Prostate gland (tissue), 2 donors: ENCODE results near the gene LRRC10B. TPM values are rescaled to one million over a fixed set of nuclear protein-coding genes. Genes with fewer than 3 reads are reported as not detected.
A peak's percentile ranks its signal among the peaks of the same experiment; 100 is the strongest.

ENCODE experiments used
- DNase-seq: peaks from one replicate; pipeline ENCODE4 v3.0.0-alpha.2; 2019; ENCODE audit warnings: low spot score
- H3K27ac ChIP-seq, 2 donors: fragments of 200-600 bp; sonication (generic); 2 replicates each; pipeline ENCODE4 v1.5.1; 2017 to 2019
- H3K27me3 ChIP-seq: fragments of 200-600 bp; sonication (generic); replicated peaks from 2 replicates; pipeline ENCODE4 v1.5.1; 2019; ENCODE audit not compliant: insufficient read depth
- H3K36me3 ChIP-seq, 2 donors: fragments of 200-600 bp; sonication (generic); 1 replicate in 1 of 2; 2 replicates in 1 of 2; pipeline versions ENCODE4 v1.5.1 to v1.8.1; 2017 to 2019
- H3K4me1 ChIP-seq: fragments of 200-600 bp; sonication (generic); replicated peaks from 2 replicates; pipeline ENCODE4 v1.5.1; 2019
- H3K4me3 ChIP-seq, 2 donors: fragments of 200-600 bp; sonication (generic); 2 replicates each; pipeline ENCODE4 v1.5.1; 2017 to 2019
- H3K9me3 ChIP-seq: fragments of 200-600 bp; sonication (generic); 2 replicates; pipeline ENCODE4 v1.5.1; 2017
- POLR2A ChIP-seq: fragments of 450-650 bp; IDR thresholded peaks from one replicate; pipeline ENCODE4 v1.6.1; 2016; ENCODE audit warnings: antibody characterized with exemption, mild to moderate bottlenecking
- POLR2AphosphoS5 ChIP-seq: sonication (generic); formaldehyde crosslinking; IDR thresholded peaks from one replicate; pipeline ENCODE4 v1.6.1; 2017; ENCODE audit warnings: antibody characterized with exemption
- WGBS: methylation state at CpG from one replicate; pipeline ENCODE4 v1.1.5; 2018; 5-methylcytosine and 5-hydroxymethylcytosine counted together
- intact Hi-C: fragments of 100-400 bp; cut with DNase I; formaldehyde crosslinking; loops from one replicate; pipeline ENCODE4 v1.14.2; 2022
- total RNA-seq, 2 donors: library from RNA; depleted of rRNA; stranded (reverse); fragments of >200 nt; gene quantifications; one replicate each; pipeline ENCODE4 v1.1.0, GENCODE V29; 2016
- TF ChIP-seq, protein P1 (sequence below), 4 experiments: fragments of 200-600 bp in 2 of 4; fragments of 450-650 bp in 2 of 4; sonication (generic) in 2 of 4; IDR thresholded peaks; 1 replicate in 3 of 4; 2 replicates in 1 of 4; pipeline ENCODE4 v1.5.1; 2016 to 2019; ENCODE audit warnings: antibody characterized with exemption in 4 of 4, mild to moderate bottlenecking in 2 of 4, moderate library complexity in 2 of 4

The LRRC10B gene
- total RNA-seq, 2 donors from 2014 or later: 0.09 to 1.2 TPM

DNA sequence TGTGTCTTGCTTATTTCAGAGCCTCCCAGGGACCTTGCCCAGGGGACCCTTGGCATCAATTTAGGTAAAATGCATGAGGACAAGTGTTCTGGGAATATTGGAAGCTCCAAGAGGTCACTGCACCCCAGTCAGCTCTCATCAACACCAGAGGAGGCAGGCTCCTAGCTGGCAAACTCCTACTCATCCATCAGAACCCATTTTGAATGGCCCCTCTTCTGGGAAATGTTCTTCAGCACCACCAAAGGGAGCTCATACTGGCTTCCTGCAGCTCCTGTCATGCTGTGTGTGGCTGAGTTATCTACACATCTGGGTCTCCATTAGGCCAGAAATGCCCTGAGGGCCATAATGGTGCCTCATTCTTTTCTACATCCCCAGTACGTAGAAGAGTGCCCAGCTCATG, 17.7 kb downstream of the LRRC10B start:
- Histone ChIP-seq H3K27me3 (no peaks in the 10 kb centered on the region), H3K4me3 (no peak overlapping the region), H3K36me3 (peaks cover 0 to 3% of the 10 kb centered on the region in 2 donors), H3K9me3 (no peaks in the 10 kb centered on the region), H3K27ac (no peak overlapping the region), H3K4me1 (no peaks in the 10 kb centered on the region)
- no peak for DNase-seq
- TF ChIP-seq POLR2A: no peak
- no peak for TF ChIP-seq POLR2AphosphoS5
- TF ChIP-seq, protein P1, sequence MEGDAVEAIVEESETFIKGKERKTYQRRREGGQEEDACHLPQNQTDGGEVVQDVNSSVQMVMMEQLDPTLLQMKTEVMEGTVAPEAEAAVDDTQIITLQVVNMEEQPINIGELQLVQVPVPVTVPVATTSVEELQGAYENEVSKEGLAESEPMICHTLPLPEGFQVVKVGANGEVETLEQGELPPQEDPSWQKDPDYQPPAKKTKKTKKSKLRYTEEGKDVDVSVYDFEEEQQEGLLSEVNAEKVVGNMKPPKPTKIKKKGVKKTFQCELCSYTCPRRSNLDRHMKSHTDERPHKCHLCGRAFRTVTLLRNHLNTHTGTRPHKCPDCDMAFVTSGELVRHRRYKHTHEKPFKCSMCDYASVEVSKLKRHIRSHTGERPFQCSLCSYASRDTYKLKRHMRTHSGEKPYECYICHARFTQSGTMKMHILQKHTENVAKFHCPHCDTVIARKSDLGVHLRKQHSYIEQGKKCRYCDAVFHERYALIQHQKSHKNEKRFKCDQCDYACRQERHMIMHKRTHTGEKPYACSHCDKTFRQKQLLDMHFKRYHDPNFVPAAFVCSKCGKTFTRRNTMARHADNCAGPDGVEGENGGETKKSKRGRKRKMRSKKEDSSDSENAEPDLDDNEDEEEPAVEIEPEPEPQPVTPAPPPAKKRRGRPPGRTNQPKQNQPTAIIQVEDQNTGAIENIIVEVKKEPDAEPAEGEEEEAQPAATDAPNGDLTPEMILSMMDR (IDR thresholded peaks at IDR 0.05): no peak
- 93% methylated on average over 1 of the region's 1 CpG for WGBS
- intact Hi-C loops: no loop called here

DNA sequence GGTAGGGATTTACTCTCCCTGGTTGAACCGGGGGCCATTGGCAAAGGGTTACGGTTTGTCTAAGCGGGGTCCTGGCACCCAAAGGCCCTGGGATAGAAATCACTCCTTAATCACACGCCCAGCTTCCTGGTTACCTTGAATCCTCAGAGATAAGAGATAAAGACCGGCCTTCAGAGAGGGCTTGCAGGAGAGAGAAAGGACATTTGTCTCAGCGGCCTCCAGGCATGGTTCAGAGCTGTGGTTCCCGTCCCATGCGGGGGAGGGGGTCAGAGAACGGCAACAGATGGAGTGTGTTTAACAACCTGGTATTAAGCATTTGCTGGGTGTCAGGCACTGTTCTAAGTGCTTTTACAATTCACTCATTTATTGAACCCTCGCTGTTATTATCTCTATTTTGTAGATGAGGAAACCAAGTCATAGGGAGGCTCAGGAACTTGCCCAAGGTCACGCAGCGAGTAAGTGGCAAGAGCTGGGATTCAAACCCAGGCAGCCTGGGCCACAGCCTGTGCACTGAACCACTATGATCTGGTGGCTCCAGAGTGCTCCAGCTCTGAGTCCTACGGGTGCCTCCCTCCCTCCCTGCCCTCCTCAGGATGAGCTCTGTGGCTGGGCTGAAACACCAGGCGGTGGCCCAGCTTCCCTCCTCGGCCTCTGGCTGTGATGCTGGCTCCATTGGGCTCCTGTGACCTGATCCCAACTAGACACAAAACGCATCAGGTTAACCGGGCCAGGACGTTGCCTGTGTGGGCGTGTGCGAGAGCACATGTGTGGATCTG, 18.6 kb downstream of the LRRC10B start:
- WGBS: 73% methylated on average over 20 of the region's 20 CpGs
- no peaks in the 10 kb centered on the region for H3K9me3 ChIP-seq
- peaks cover 0 to 3% of the 10 kb centered on the region in 2 donors for H3K36me3 ChIP-seq
- no peaks in the 10 kb centered on the region for H3K27me3 ChIP-seq
- DNase-seq: no peak
- TF ChIP-seq POLR2A (no peak), POLR2AphosphoS5 (no peak)
- TF ChIP-seq, protein P1 (IDR thresholded peaks at IDR 0.05): no peak
- no peak overlapping the region for H3K27ac ChIP-seq
- intact Hi-C loops: no loop called here
- H3K4me1 ChIP-seq: no peaks in the 10 kb centered on the region
- H3K4me3 ChIP-seq: no peak overlapping the region

DNA sequence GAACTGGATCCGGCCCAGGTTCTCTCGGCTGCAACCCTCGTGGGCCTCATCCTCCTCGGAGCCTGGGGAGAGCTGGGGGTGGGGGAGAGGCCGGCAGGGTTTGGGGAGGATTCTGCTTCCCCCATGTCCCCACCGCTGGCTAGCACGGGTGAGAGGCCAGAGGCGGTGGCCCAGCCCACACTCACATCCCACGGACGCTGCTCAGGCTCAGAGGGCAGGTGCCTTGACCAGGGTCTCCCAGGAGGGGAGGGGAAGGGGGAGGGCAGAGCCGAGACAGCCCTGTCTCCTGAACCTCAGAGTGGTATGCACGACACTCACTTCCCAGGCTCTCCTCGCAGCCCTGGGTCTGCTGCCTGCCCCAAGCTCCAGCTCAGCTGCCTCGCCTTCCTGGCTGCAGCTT, 19.6 kb downstream of the LRRC10B start:
- no peaks in the 10 kb centered on the region for H3K27me3 ChIP-seq
- WGBS: 58% methylated on average over 14 of the region's 14 CpGs
- no peak overlapping the region for H3K4me3 ChIP-seq
- H3K36me3 ChIP-seq: peaks cover 0 to 2% of the 10 kb centered on the region in 2 donors
- H3K9me3 ChIP-seq: no peaks in the 10 kb centered on the region
- no peak for DNase-seq
- no peak overlapping the region for H3K27ac ChIP-seq
- peaks cover under 1% of the 10 kb centered on the region for H3K4me1 ChIP-seq
- intact Hi-C loops: no loop called here
- no peak for TF ChIP-seq POLR2A
- TF ChIP-seq, protein P1 (IDR thresholded peaks at IDR 0.05): no peak

DNA sequence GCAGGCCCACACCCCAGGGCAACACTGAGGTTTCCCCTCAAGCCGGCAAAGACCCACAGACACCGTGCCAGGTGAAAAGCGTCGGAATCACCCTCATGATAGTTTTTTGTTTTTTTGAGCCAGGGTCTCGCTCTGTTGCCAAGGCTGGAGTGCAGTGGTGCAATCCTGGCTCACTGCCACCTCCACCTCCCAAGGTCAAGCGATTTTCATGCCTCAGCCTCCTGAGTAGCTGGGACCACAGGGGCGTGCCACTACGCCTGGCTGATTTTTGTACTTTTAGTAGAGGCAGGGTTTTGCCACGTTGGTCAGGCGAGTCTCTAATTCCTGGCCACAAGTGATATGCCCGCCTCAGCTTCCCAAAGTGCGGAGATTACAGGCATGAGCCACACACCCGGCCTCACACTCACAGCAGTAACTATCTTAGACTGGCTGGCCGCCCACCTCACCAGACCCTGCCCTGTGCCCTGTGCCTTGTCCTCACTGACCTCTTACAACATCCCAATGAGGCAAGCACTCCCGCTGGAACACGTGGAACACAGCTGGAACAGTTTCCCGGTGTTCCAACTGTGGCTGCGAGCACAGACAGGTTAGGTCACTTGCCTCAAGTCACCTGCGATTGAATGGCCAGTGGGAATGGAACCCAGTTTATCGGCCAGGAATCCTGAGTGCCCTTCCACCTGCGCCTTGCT, 21.1 kb downstream of the LRRC10B start:
- TF ChIP-seq, protein P1 (IDR thresholded peaks at IDR 0.05): no peak
- no peak for TF ChIP-seq POLR2A
- no peak for TF ChIP-seq POLR2AphosphoS5
- H3K27me3 ChIP-seq: no peaks in the 10 kb centered on the region
- intact Hi-C loops: no loop called here
- no peak overlapping the region for H3K4me3 ChIP-seq
- H3K27ac ChIP-seq: peak overlapping the region in 1 of 2 donors; percentile 88
- WGBS: 76% methylated on average over 21 of the region's 21 CpGs
- H3K36me3 ChIP-seq: no peaks in the 10 kb centered on the region
- H3K9me3 ChIP-seq: no peaks in the 10 kb centered on the region
- DNase-seq: no peak
- H3K4me1 ChIP-seq: peaks cover 12% of the 10 kb centered on the region
